Thyroid gland (tissue), 4 donors: ENCODE results near the gene ANKS1A. TPM values are rescaled to one million over a fixed set of nuclear protein-coding genes. Genes with fewer than 3 reads are reported as not detected.
A peak's percentile ranks its signal among the peaks of the same experiment; 100 is the strongest.

ENCODE experiments used
- DNase-seq, 2 donors: peaks; one replicate each; pipeline ENCODE4 v3.0.0-alpha.2; 2019
- H3K27ac ChIP-seq, 3 donors: fragments of 200-600 bp; sonication (generic); 1 replicate in 2 of 3; 2 replicates in 1 of 3; pipeline ENCODE4 v1.5.1; 2016 to 2019; ENCODE audit warnings: mild to moderate bottlenecking in 1 of 3, moderate library complexity in 1 of 3
- H3K27me3 ChIP-seq: fragments of 200-600 bp; sonication (generic); one replicate; pipeline ENCODE4 v1.5.1; 2019
- H3K36me3 ChIP-seq, 2 donors: fragments of 200-600 bp; sonication (generic); one replicate each; pipeline ENCODE4 v1.5.1; 2016 to 2019
- H3K4me1 ChIP-seq, 2 donors: fragments of 200-600 bp; sonication (generic); one replicate each; pipeline ENCODE4 v1.5.1; 2017 to 2019
- H3K4me3 ChIP-seq, 3 donors: fragments of 200-600 bp; sonication (generic); replicated peaks in 1 of 3; 1 replicate in 2 of 3; 2 replicates in 1 of 3; pipeline ENCODE4 v1.5.1; 2016; ENCODE audit warnings: mild to moderate bottlenecking in 1 of 3
- H3K9me3 ChIP-seq: fragments of 200-600 bp; sonication (generic); one replicate; pipeline ENCODE4 v1.5.1; 2017
- POLR2A ChIP-seq, 2 donors: fragments of 450-650 bp; IDR thresholded peaks; one replicate each; pipeline ENCODE4 v1.6.1; 2017; ENCODE audit warnings: antibody characterized with exemption in 2 of 2, mild to moderate bottlenecking in 2 of 2, moderate library complexity in 1 of 2
- WGBS, 2 donors: methylation state at CpG; one replicate each; pipeline ENCODE4 v1.1.5; 2017; 5-methylcytosine and 5-hydroxymethylcytosine counted together
- intact Hi-C: fragments of 100-400 bp; cut with DNase I; formaldehyde crosslinking; loops from one replicate; pipeline ENCODE4 v1.15.1; 2023
- total RNA-seq, 4 donors: library from RNA; depleted of rRNA; stranded (reverse); fragments of >200 nt; gene quantifications; one replicate each; pipeline ENCODE4 v1.2.3, GENCODE V29; 2016
- TF ChIP-seq, protein P1 (sequence below), 6 experiments: fragments of 200-600 bp in 3 of 6; fragments of 450-650 bp in 3 of 6; sonication (generic) in 3 of 6; IDR thresholded peaks; one replicate each; pipeline ENCODE4 v1.5.1; 2016 to 2019; ENCODE audit warnings: antibody characterized with exemption in 6 of 6, mild to moderate bottlenecking in 2 of 6, inconsistent platforms in 1 of 6, moderate library complexity in 1 of 6

ANKS1A gene
- total RNA-seq, 4 donors from 2014 or later: 29.9 to 43.8 (median 34.4) TPM

DNA sequence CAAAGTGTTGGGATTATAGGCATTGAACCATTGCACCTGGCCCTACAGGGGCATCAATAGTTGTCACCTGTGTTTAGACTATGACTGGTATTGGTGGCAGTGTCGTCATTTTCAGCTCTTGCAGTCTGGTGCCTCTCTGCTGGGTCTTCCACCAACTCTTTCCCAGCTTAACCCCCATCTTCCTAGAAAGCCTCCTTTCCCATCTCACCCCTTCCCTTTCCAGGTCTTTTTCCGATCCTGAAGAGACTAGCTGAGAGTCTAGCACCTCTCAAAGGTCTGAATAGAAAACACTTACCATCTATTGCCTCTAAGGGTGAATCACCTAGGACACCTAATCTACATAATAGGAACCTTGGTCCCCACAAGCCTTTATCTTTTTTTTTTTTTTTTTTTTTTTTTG is 181.1 kb downstream of the ANKS1A start:
- Histone ChIP-seq H3K9me3 (no peaks in the 10 kb centered on the region), H3K27ac (no peak overlapping the region), H3K36me3 (no peaks in the 10 kb centered on the region), H3K27me3 (no peaks in the 10 kb centered on the region), H3K4me1 (peaks cover 15 to 17% of the 10 kb centered on the region in 2 donors), H3K4me3 (no peak overlapping the region)
- intact Hi-C loops: loop anchor here (10.0 kb wide), 1 partner anchor 65 kb away; no protein-coding TSS in a partner anchor
- no peak for DNase-seq
- WGBS, 2 donors: 93 to 98% methylated on average over 2 of the region's 2 CpGs
- no peak for TF ChIP-seq POLR2A (IDR thresholded peaks at IDR 0.05)
- TF ChIP-seq, protein P1, sequence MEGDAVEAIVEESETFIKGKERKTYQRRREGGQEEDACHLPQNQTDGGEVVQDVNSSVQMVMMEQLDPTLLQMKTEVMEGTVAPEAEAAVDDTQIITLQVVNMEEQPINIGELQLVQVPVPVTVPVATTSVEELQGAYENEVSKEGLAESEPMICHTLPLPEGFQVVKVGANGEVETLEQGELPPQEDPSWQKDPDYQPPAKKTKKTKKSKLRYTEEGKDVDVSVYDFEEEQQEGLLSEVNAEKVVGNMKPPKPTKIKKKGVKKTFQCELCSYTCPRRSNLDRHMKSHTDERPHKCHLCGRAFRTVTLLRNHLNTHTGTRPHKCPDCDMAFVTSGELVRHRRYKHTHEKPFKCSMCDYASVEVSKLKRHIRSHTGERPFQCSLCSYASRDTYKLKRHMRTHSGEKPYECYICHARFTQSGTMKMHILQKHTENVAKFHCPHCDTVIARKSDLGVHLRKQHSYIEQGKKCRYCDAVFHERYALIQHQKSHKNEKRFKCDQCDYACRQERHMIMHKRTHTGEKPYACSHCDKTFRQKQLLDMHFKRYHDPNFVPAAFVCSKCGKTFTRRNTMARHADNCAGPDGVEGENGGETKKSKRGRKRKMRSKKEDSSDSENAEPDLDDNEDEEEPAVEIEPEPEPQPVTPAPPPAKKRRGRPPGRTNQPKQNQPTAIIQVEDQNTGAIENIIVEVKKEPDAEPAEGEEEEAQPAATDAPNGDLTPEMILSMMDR (IDR thresholded peaks at IDR 0.05): no peak

DNA sequence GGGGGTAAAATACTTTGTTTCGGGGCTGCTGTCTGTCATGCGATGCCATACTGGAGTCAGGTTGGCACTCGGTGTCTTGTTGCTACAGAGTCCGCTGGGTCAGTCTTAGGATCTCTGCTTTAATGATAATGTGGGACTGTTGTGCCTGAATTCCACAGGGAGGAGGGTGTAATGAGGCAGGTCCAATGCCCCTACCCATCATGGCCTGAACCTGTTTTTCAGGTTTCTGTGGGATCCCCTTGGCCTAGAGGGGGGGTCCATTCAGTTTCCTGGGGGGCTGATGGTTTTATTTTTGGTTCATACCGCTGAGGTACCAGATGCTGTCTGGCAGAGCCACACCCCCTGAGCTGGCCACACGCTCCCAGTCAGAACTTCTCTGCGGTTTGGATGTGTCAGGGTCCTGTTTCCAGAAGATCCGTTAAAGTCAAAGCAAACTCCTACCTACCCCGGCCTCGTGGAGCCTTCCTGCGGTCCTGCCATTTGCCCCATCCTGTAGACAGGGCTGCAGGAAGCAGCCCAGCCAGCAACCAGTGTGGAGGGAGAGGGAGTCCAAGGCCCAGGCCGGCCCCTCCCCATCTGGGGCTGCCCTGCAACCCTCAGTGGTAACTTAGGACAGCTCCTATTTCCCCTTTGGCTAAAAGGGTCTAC is 182.4 kb downstream of the ANKS1A start:
- Histone ChIP-seq H3K27ac (no peak overlapping the region), H3K4me3 (no peak overlapping the region), H3K4me1 (peaks cover 1 to 4% of the 10 kb centered on the region in 2 donors), H3K9me3 (no peaks in the 10 kb centered on the region), H3K36me3 (no peaks in the 10 kb centered on the region), H3K27me3 (no peaks in the 10 kb centered on the region)
- no peak for DNase-seq
- 76 to 84% methylated on average over 10 to 11 of the region's 12 CpGs for WGBS, 2 donors
- no peak for TF ChIP-seq POLR2A (IDR thresholded peaks at IDR 0.05)
- TF ChIP-seq, protein P1 (IDR thresholded peaks at IDR 0.05): no peak
- intact Hi-C loops: loop anchor here (10.0 kb wide), 1 partner anchor 63 kb away; no protein-coding TSS in a partner anchor

DNA sequence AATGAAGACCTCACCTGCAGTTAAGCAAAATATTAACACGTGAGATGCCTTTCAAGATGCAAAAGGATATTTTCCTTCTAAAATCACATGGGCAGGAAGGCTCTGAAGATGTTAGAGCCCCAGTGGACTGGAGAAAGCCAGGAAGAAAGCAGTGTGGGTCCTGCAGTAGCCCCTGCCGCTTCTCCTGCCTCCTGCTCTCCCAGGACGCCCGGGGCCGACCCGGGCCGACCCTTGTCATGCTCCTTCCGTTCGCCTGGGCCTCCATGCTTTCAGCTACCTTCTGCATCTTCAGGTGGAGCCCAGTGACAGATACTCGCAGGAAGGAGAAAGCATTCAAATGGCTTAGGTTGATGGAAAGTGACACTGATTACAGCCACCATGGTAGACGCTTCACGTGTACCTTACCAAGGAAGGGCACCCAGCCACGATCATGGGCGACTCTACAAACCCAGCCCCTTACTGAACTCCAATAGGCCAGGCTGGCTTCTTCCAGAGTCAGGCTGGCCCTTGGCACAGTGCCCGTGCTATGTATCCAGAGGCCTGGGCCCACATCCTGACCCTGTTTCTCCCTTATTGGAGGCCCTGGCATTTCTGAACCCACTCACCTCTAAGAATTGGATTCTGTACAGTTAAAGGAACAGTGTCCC is 183.1 kb downstream of the ANKS1A start:
- Histone ChIP-seq H3K27ac (no peak overlapping the region), H3K27me3 (no peaks in the 10 kb centered on the region), H3K4me1 (peaks cover 0 to 4% of the 10 kb centered on the region in 2 donors), H3K4me3 (no peak overlapping the region), H3K36me3 (peaks cover 0 to 2% of the 10 kb centered on the region in 2 donors), H3K9me3 (no peaks in the 10 kb centered on the region)
- intact Hi-C loops: loop anchor here (10.0 kb wide), 1 partner anchor 63 kb away; no protein-coding TSS in a partner anchor
- DNase-seq: peak in 1 of 2 donors; percentile 28
- TF ChIP-seq, protein P1 (IDR thresholded peaks at IDR 0.05): no peak
- WGBS, 2 donors: 72 to 76% methylated on average over 15 of the region's 15 CpGs

DNA sequence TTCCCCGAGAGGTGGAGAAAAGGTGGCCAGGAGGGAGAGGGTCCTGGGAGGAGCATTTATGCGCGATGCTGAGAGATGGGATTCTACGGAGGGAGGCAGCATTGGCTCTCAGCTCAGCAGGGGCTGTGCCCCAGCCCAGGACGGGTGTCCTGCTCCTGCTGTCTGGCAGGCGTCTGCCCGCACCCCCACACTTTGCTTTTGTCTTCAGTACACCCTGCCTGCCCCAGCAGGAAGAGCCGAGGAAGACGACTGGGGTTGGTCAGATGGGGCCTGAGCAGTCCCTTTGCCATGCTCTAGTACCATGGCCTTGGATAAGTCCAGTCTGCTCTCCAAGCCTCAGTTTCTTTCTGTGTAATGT is 183.6 kb downstream of the ANKS1A start:
- TF ChIP-seq, protein P1 (IDR thresholded peaks at IDR 0.05): no peak
- Histone ChIP-seq H3K9me3 (no peaks in the 10 kb centered on the region), H3K36me3 (peaks cover under 1 to 4% of the 10 kb centered on the region in 2 donors), H3K4me1 (peaks cover 0 to 4% of the 10 kb centered on the region in 2 donors), H3K27ac (no peak overlapping the region), H3K4me3 (no peak overlapping the region), H3K27me3 (no peaks in the 10 kb centered on the region)
- DNase-seq: no peak
- 87 to 97% methylated on average over 9 of the region's 9 CpGs for WGBS, 2 donors
- intact Hi-C loops: loop anchor here (10.0 kb wide), 1 partner anchor 62 kb away; no protein-coding TSS in a partner anchor

DNA sequence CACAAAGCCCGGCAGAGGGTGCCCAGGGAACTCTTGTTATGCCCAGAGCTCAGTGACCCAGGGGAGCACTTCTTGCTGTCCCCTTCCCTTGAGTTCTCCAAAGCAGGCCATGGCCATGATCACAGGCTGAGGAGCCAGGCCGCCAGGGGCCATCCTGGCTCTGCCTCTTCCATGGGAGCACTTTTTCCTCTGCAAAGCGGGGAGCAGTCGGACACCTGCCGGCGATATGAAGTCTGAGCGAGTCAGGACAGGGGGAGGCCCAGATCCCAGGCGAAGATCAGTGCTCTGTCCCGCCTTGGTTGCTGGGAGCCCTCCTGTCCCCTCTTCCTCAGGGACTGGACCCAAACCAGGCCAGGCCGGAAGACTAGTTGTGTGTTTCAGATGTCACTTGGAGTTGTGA is 184.2 kb downstream of the ANKS1A start:
- H3K27me3 ChIP-seq: no peaks in the 10 kb centered on the region
- H3K9me3 ChIP-seq: no peaks in the 10 kb centered on the region
- intact Hi-C loops: loop anchor here (10.0 kb wide), 1 partner anchor 62 kb away; no protein-coding TSS in a partner anchor
- 94 to 96% methylated on average over 2 to 10 of the region's 10 CpGs for WGBS, 2 donors
- peaks cover 0 to 4% of the 10 kb centered on the region in 2 donors for H3K4me1 ChIP-seq
- no peak for DNase-seq
- H3K27ac ChIP-seq: no peak overlapping the region
- TF ChIP-seq, protein P1 (IDR thresholded peaks at IDR 0.05): no peak
- no peak for TF ChIP-seq POLR2A (IDR thresholded peaks at IDR 0.05)
- peaks cover 4 to 6% of the 10 kb centered on the region in 2 donors for H3K36me3 ChIP-seq
- no peak overlapping the region for H3K4me3 ChIP-seq
